Measurements from ENCODE around the gene P2RY12.

DNA sequence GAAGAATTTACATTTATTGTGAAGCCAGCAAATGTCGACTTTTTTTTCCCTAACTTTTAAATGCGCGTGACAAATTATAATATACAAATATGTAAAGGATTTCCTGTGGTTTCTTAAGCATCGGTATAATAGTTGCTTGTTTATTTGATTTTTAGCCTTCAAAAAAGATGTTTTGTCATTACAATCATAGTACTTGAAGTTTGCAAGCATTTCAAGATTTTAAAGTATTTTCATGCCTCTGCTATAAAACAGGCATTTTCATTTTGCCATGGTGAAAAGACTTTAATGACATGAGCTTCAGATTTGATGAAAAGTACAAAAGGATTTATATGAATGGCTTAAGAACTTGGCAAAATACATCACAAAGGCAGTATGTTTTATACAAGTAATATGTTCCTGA, 9.4 kb upstream of the P2RY12 start:
- no peak for TF ChIP-seq YY1 (IDR thresholded peaks at IDR 0.05; ENCODE audit: insufficient read depth, insufficient read length)
- TF ChIP-seq ZNF274 (IDR thresholded peaks at IDR 0.05; ENCODE audit: low read depth, low read length) = no peak
